Activated CD4-positive, alpha-beta T cell treated with anti-CD3 and anti-CD28 coated beads, Interleukin-2, Interleukin-6, amounts not matched to agents 100 ng/mL and 50 ng/mL, durations not matched to agents 16 hours and 8 hours (primary cell): ENCODE measurements around the gene GSN.

Source experiments
- DNase-seq: peaks from one replicate; pipeline ENCODE4 v3.0.0-alpha.2; 2020

Gene GSN

DNA sequence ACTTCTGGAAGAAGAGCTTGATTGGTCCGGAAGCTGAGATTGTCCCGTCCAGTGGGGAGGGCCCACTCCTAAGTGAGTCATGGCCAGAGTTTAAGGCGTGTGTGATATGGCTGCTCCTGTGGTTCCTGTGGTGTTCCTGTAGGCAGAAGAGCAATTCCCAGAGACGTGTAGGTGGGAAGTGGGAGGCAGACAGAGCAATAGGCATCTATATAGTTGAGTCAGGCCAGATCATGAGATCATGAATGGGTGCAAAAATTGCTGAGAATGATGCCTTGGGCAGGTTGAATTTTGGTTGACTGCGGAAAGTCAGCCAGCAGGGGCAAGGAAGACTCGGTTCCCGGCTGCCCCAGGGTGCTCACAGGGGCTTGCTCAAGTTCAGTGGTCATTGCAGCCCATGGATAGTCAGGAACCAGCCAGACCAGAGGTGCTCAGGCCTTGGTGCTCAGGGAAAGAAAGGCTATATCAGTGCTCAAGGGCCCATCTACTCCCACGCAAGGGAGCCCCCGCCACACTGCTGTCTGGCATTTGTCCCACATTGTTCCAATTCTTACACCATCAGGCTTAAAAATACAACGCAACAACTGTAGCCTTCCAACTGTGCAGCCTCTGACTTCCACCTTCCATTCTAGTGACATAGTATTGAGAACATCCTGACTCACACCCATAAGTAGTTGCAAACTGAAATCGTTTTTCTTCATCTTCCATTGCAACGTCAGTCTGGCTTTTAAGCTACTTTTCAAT lies 21.0 kb upstream of the GSN start:
- no peak for DNase-seq

DNA sequence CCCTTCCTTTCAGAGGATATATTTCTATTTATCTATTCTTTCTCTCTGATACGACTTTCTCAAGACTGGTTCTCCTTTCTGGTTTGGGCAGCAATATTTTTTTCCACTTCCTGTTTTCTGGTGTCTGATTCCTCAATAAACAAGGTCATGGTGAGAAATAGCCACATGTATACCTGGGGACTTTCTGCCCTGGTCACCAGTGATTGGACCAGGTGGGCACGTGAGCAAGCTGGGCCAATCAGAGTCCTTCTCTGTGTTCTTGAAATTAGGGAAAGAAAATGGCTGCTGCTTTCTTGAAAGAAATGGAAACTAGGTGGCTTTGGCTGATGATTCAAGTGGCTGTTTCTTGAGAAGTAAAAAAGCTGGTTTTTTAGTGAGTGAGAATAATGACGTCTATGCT lies 18.4 kb upstream of the GSN start:
- DNase-seq = no peak

DNA sequence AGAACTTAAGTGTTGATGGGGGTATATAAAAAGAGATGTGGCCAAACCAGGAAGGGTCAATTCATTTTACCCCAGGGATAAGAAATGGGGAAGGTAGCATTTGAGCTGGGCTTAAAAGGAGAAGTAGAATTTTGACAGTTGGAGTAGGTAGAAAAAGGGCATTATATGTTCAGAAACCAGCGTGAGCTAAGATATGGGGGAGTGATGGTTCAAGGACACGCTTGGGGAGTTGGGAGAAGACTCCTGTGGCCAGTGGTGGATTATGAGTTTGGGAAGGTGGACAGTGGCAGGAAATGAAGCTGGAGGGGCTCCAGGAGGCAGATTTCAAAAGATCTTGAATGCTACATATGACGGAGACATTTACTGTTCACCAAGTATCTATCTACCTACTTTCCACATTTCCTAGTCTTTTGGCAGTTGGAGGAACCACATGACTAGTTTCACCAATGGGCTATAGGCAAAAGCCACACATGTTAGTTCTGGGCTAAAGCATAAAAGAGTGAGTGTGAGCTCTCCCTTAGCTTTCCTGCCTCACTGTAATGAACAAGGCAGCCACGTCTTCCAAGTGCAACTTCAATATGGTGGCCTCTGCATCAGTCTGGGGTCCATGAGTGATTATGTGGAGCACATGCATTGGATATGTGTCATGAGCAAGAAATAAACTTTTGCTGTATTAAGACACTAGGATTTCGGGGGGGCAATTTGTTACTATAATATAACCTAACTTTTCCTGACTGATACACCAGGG lies 15.7 kb upstream of the GSN start:
- DNase-seq = no peak

DNA sequence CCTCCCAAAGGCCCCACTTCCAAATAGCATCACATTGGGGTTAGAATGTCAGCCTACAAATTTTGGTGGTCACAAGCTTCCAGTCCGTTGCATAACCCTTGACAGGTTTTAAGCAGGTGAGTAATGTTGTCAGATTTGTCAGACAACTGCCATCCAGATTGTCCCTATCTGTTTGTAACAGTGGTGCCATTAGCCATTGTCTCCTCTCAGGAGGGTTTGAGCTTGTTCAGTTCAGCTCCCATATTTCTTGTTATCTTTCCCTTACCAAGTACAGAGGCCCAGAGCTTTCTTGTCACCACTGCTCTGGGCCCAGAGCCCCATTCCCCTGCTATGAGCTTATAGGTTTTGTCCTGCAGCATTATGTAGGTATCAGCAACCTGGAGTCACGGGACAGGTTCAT lies 14.8 kb upstream of the GSN start:
- no peak for DNase-seq

- no peak for DNase-seq
Observed at GRCh38 chr9:121253821-121254501, 14.0 kb upstream of the GSN start.

- no peak for DNase-seq
Observed at GRCh38 chr9:121259498-121259897, 8.5 kb upstream of the GSN start.

DNA sequence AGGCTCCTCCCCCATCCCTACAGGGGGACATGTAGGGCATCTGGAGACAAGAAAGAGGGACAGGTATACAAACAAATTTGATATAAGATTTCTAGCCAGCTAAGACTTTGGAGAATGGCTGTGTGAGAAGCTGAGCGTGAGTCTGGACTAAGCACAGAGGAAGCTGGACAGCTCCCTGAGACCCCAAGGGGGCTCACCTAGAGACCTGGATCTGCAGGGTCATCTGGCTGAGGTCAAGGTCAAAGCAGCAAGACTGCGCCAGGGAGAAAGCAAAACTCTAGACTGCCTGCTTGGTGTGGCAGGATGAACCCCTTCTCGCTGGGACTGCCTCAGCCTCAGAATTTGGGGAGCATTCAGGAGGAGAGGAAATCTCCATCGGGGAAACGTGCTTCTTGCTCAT lies 8.0 kb upstream of the GSN start:
- DNase-seq = no peak

- no peak for DNase-seq
Observed at GRCh38 chr9:121260457-121261106, 7.4 kb upstream of the GSN start.

DNA sequence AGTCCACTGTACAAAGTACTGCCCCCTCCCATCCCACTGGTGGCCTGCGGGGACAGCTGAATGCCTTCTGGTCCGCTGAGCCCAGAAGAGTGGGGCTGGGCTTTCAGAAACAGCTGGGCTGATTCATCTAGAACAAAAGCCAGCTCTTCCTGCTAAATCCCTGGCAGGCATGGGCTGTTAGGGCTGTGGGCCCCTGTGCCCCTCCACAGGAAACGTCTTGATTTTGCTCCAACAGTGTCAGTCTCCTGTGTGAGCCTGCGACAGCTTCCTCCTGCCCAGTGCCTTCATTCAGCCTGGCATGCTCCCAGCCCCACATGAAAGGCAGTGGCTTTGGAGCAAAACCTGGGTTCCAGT lies 6.9 kb upstream of the GSN start:
- no peak for DNase-seq

GRCh38 chr9:121261755-121262154 lies 6.2 kb upstream of the GSN start:
- DNase-seq = no peak

- DNase-seq = no peak
Observed at GRCh38 chr9:121262423-121262822, 5.5 kb upstream of the GSN start.

DNA sequence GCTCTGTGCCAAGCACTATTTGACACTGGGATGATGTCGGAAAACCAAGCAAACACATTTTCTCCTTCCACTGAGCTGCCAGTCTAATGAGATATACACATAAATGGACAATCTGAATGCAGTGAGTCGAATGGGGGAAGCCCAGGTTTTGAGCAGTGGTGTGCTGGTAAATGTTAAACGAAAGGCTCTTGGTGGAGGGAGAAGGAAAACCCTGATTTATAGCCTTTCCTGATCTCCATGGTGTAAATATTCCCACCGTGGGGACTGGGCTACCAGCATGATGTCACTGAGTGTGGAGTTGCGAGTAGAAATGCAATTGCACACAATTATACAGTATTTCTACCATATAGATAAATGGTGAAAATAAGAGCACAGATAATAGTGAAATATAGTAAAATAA lies 5.0 kb upstream of the GSN start:
- DNase-seq = no peak

DNA sequence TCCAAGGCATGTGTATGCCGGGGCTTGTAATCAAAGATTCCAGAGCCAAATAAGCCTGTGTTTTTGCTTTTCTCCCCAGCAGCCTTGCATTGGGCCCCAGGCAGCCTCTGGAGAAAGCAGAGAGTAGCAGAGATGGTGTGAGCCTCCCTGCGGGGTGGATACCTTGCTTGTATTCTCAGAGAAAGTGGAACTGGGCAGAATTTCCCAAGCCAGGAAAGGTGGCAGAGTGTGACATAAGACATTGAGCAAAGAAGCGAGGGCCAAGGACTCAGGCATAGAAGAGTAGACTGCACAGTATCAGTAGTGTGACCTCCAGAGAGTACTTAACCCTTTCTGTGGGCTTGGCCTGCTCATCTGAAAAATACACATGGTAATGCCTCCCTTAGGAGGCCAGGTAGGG lies 1.6 kb upstream of the GSN start:
- no peak for DNase-seq

DNA sequence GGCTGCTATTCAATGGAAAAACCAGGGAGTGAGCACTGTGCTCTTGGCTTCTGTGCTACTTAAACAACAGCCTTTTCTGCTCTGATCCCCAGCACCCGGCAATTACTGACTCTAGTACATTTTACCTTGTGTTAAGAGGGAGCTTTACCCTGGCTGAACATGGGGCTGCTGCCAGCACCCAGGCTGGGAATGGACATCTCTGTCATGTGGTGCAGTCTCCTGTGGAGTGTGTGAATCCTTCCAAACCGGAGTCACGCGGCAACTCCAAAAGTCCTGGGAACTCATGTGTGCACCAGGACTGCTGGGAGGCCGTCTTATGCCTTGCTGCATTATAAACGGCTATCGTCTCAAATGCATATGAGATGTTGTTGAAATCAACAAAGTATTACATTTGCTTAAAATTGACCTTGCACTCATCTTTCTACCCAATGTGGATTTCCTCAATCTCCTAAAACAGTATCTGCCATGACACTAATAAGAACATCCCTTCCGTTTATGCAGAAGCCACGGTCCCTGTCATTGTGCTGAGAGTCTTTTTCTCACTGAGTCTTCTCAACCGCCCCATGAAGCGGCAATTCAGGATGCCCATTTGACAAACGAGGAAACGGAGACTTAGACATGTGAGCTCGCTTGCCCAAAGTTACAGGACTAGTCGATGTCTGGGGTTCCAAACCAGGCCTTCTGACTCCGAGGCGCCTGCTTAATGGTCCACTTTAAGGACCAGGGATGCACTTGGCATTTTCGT lies 884 bp upstream of the GSN start:
- DNase-seq = no peak

DNA sequence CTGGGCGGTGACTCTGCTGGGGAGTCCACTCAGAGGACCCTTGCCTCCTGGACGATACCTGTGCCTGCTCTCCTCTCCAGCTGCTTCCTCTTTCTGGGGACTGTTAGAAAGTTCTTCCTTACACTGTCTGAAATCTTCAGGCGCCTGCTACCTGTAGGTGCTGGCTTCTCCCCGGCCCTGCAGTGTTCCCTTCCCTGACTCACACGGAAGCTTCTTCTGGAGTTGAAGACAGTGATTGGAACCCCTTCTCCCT lies 562 bp downstream of the GSN start:
- DNase-seq = no peak

DNA sequence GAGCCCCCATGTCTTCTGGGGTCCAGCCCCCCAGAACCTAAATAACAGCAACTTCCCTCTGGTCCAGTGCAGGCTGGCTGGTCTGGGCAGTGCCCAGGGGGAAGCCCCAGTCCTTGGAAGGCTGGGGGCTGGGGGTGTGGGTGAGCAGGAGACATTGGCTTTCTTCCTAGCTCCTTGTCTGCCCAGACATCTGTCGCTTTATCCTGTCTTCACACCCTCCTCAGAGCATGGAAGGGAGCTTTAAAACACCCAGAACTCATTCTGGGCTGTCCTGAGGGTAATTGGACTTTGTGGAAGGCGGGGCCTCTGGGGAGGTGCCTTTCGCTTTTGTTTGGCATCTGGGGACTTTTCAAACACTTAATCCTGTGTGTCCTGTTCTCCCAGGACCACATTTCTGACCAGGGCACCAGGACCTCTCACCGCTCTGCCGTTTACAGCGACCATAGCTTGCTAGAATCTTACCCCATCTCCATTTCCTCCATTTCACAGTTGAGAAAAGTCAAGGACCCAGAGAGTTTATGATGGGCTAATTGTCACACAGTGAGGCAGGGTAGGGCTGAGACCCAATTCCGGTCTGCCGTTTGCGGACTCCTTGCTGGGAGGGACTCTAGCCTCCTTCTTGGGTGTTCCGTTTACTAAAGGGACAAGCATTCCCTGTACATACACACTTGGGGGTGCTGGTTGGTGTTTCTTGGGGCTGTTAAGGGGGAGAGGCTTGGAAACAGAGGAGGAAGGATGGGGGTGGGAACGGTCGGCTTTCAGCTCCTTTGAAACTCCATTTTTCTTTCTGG lies 1.1 kb downstream of the GSN start:
- DNase-seq = no peak

- DNase-seq = no peak
Observed at GRCh38 chr9:121269642-121270254, 1.8 kb downstream of the GSN start.

DNA sequence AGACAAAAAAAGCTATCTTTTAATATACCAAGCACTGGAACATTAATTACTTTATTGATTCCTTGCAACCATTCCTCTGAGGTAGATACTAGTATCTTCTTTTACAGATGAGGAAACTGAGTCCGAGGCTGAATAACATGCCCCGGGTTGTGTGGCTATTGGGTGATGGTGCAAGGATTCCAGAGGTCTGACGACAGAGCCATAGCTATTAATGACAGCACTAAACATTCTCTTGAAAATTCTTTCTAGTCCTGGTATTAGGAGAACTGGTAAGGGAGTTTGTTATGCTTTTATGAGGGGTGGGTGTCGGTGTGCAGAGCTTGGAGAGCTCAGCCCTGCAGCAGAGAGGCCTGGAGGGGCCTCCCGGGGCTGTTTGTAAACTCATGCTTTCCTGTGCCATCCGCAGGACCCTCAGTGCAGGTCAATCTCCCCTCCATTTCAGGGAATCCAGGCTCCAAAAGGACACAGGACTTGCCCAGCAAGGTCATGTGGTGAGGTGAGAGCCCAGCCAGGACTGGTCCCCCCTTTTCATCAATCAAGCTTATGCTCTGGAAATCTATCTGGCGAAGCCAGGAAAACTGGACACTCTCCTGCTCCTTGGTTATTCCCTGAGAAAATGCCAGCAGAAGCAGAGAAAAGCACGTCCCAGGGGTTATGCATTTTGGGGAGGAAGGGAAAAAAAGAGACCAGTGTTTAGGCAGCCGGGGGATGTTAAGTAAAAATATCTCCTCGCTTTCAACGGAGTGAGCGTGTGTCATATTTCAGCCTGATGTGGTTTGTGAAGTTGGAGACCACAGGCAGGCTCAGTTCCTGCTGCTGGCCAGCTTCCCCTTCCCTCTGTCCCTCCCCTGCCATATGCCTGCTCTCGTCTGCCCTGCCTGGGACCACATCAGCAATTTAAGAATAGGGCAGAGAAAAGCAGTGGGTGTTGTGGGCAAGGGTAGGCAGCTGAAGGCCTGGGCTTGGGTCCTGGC lies 3.7 kb downstream of the GSN start:
- DNase-seq = no peak

DNA sequence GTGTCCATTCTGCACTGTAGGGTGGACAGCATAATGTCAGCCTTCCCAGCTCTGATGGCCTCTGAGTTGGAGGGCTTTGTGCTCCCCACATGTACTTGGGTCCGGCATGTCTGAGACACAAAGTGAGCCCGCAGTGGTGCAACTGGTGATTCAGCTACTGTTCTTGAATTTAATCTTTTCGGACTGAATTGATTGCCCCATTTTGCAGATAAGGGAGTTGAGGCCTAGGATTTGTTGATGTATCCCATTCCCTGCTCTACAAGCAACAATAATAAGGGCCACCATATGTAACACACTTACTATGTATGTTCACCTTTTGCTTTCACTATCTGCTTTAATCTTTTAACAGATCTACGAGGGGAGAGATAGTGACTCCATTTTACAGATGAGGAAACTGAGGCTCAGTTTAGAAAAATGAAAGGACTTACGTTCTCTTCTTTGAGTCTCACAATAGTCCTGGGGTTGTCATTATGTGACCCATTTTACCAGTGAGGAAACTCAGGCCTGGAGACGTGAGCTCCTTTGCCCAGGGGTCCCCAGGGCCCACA lies 4.5 kb downstream of the GSN start:
- no peak for DNase-seq

DNA sequence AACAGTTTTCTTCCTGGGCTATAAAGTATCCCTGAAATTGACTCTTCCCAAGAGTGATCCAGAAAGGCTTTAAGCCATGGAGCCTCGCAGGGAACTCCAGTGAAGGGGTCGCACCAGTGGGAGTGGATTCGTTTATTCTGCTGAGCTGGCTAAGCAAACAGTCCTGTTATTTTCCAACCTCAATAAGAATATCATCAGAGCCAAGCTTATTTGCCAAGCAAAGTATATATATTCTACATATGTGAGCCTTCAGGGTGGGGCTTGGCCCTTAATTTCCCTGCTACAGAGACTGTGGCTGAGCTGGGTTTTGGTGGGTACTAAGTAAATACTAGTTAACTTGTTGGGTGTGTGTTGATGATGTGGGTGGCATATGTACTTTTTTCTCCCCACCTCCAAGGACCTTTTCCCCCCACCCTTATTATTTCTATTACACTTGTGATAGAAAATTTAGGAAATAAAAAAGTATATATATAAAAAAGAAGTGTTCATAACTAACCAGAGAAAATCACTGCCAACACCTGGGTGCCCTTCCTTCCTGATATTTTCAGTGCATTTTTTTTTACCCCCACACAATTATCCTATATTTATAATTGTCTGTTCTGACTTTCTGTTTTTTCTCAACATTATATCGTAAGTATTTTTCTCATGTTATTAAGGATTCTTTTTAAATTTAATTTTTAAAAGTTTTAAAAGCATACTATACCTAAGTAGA lies 5.3 kb downstream of the GSN start:
- no peak for DNase-seq
